ENCODE results near the gene UNC13C. TPM values are rescaled to one million over a fixed set of nuclear protein-coding genes. Genes with fewer than 3 reads are reported as not detected.

The UNC13C gene
- under 1 TPM in 2 of 4 donors, not detected in 2; 0.17 to 0.44 TPM for total RNA-seq

DNA sequence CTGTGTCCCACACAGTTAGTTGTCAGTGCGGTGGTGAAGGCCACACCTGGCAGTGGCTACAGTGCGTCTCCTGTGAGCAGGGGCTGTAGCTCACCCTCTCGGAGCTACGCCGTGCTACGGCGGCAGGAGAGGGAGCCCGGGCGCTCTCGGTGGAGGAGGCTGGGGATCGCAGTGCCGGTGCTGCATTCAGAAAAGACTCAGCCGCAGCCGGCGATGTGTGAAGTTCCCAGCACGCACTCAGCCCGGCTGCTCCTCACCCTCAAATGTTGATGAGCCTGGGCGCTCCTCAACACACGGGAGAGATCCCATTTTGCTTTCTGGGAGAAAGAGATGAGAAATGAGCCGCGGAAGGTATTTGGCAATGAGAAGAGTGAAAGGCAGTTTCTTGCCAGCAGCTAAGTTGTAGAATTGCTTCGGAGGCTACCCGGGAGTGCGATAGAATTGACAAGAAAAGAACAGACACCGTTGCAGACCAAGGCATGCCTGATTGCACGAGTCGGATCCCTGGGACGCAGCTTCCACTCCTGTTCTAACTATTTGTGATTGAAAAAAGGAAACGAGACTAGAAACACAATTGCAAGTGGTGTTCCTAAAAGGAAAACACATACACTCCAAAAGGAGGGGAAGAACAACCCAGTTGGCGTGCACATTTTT, at the start of gene UNC13C:
TSS of gene UNC13C (plus strand) at position 189 of the 654 bp plus-strand sequence. CDS start 34,463 bp downstream, outside the sequence.
- no peak for TF ChIP-seq CTCF (IDR thresholded peaks at IDR 0.05; ENCODE audit: low read depth)

GRCh38 chr15:53936137-53936536, 42.1 kb upstream of the UNC13C start:
- TF ChIP-seq CTCF (IDR thresholded peaks at IDR 0.05; ENCODE audit: low read depth), result no peak

- TF ChIP-seq CTCF (IDR thresholded peaks at IDR 0.05; ENCODE audit: low read depth), result no peak
Observed at GRCh38 chr15:53950572-53950971, 27.7 kb upstream of the UNC13C start.

DNA sequence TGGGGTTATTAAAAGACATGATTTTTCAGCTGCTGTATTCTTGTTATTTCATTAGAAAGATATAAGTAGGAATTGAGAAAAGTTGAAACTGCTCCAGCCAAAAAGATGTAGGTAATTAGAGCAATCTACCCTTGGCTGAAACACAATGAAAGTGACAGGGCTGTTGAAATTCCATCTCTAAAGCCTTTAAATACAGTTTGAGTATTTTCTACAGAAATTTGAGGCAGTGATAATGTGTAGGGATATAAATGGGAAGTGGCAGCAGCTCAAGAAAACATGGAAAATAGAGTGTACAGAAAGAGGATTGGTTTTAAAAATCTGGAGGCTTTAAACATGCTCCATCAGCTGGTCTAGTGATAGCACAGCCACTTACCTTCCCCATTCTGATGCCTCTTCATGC, 22.8 kb upstream of the UNC13C start:
- no peak for TF ChIP-seq CTCF (IDR thresholded peaks at IDR 0.05; ENCODE audit: low read depth)

DNA sequence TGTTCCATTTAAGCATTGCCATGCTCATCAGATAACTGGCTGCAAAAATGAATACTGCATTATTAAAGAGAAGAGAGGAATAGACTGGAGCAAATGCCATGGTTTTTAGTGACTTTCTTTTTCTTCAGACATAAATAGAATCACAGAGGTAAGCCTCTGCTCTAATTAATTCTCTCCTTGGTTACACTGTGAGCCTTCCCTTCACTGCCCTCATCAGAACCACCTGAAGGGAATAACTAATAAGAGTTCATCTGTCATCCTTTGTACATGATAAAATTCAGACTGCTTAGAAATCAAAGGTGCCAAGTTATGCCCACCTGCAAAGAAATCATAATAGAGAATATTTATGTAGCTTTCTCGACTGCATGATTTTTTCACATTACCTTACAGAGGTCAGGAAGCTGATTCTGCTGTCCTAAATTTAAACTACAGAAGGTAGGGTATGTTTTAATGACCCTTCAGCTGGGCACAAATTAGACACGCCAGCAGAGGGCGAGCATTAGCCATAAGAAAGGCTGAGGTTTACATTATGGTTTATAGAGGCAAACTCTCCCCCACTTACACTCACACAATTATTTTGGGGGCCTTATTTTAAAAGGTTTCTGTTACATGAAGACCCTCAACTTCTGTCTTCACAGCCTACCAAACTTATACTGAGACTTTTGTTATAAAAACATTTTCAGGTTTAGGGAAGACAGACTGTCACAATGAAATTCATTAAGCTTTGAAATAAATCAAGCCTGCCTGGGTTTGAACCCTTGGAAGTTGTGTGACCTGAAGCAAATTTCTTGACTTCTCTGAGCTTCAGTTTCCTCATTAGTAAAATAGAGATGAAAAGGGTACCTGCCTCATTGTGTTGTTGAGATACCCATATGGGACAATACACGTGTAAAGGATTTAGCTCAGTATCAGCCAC, 15.3 kb upstream of the UNC13C start:
- TF ChIP-seq CTCF (IDR thresholded peaks at IDR 0.05; ENCODE audit: low read depth), result no peak

DNA sequence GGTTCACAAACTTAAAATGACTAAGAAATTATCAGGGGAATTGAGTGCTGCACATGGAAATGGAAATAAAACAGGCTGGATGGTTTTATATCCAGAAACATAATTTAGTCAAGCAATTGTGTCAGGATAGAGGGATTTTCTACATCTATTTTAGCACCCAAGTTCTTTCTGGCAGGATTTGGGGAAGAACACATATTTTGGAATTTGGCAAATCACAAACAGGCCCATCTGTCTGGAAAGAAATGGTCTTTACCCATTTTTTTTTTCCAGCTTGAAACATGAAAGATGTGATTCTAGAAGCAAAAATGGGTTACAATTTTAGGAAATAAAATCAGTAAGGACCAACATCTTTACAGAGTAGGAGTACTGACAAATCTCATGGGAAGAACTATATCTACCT, 14.4 kb upstream of the UNC13C start:
- no peak for TF ChIP-seq CTCF (IDR thresholded peaks at IDR 0.05; ENCODE audit: low read depth)

- TF ChIP-seq CTCF (IDR thresholded peaks at IDR 0.05; ENCODE audit: low read depth), result no peak
Observed at GRCh38 chr15:53974121-53974520, 4.1 kb upstream of the UNC13C start.
